Nasal cavity respiratory epithelium epithelial cell of viscerocranial mucosa (primary cell): Measurements from ENCODE around the gene AARSD1. TPM values are rescaled to one million over a fixed set of nuclear protein-coding genes. Genes with fewer than 3 reads are reported as not detected.

Experiments used
- total RNA-seq: library from RNA; depleted of rRNA; stranded (reverse); fragments of >200 nt; gene quantifications from 2 replicates; pipeline ENCODE4 v1.2.3, GENCODE V29; 2014

AARSD1 gene
- total RNA-seq = 17.4 and 19.9 TPM in 2 replicates

GRCh38 chr17:42964161-42964932, at the start of gene AARSD1:
Gene AARSD1, minus strand, starts transcription at chr17:42964454. Its CDS starts 14 bp downstream, at chr17:42964440.

GRCh38 chr17:43006639-43007551, 42.6 kb upstream of the AARSD1 start, which contains the start of gene IFI35:
Gene IFI35, plus strand, starts transcription at chr17:43006784. Its CDS starts 164 bp downstream, at chr17:43006948.

GRCh38 chr17:42997984-42998938, 34.0 kb upstream of the AARSD1 start, which contains the start of gene RPL27:
Gene RPL27, plus strand, starts transcription at chr17:42998419. Its CDS starts 332 bp downstream, at chr17:42998751.

GRCh38 chr17:42980274-42980765, 16.1 kb upstream of the AARSD1 start, which contains the start of gene RUNDC1:
Gene RUNDC1, plus strand, starts transcription at chr17:42980565. Its CDS starts 12 bp downstream, at chr17:42980577.

GRCh38 chr17:42979511-42980273, 15.4 kb upstream of the AARSD1 start, which contains the start of gene PTGES3L:
Gene PTGES3L, minus strand, starts transcription at chr17:42980080. Its CDS starts 27 bp downstream, at chr17:42980053.

Other genes with a start within 250 kb of the AARSD1 start
- 13.0 and 17.4 TPM in 2 replicates for gene EZH1, start 219.4 kb downstream of the AARSD1 start, total RNA-seq
- not detected in 2 replicates for gene RAMP2, start 203.2 kb downstream of the AARSD1 start, total RNA-seq
- 52.1 and 66.3 TPM in 2 replicates for gene VPS25, start 191.0 kb downstream of the AARSD1 start, total RNA-seq
- under 0.01 and 0.57 TPM in 2 replicates for gene WNK4, start 183.8 kb downstream of the AARSD1 start, total RNA-seq
- gene COA3, start 165.8 kb downstream of the AARSD1 start, total RNA-seq = 32.1 and 41.7 TPM in 2 replicates
- gene CNTD1, start 165.6 kb downstream of the AARSD1 start, total RNA-seq = not detected in 2 replicates
- 118 and 125 TPM in 2 replicates for gene BECN1, start 140.2 kb downstream of the AARSD1 start, total RNA-seq
- 86.5 and 115 TPM in 2 replicates for gene PSME3, start 131.1 kb downstream of the AARSD1 start, total RNA-seq
- 0.68 and 2.7 TPM in 2 replicates for gene AOC2, start 119.9 kb downstream of the AARSD1 start, total RNA-seq
- under 0.01 and 0.57 TPM in 2 replicates for gene AOC3, start 113.3 kb downstream of the AARSD1 start, total RNA-seq
- not detected in 2 replicates for gene G6PC1, start 63.7 kb downstream of the AARSD1 start, total RNA-seq
- gene PTGES3L, start 15.6 kb upstream of the AARSD1 start, total RNA-seq = under 0.01 TPM in 1 of 2 replicates, not detected in the other
- 11.6 and 15.3 TPM in 2 replicates for gene RUNDC1, start 16.1 kb upstream of the AARSD1 start, total RNA-seq
- 811 and 1,441 TPM in 2 replicates for gene RPL27, start 34.0 kb upstream of the AARSD1 start, total RNA-seq
- 1.4 and 3.4 TPM in 2 replicates for gene IFI35, start 42.3 kb upstream of the AARSD1 start, total RNA-seq
- gene VAT1, start 57.9 kb upstream of the AARSD1 start, total RNA-seq = 82.0 and 132 TPM in 2 replicates
- gene RND2, start 60.8 kb upstream of the AARSD1 start, total RNA-seq = under 0.01 and 0.07 TPM in 2 replicates
- gene BRCA1, start 160.9 kb upstream of the AARSD1 start, total RNA-seq = 3.2 and 5.1 TPM in 2 replicates
- 104 and 107 TPM in 2 replicates for gene NBR1, start 206.8 kb upstream of the AARSD1 start, total RNA-seq
- gene TMEM106A, start 247.4 kb upstream of the AARSD1 start, total RNA-seq = 0.34 and 0.50 TPM in 2 replicates